OCI-LY3 (cell line): ENCODE data around the gene MGST3.

Experiments used
- H2AFZ ChIP-seq: fragments of 200-600, 300-600 bp; shearing (Covaris generic); 2 replicates; pipeline ENCODE4 v1.6.0; 2014; ENCODE audit warnings: antibody characterized with exemption, low read depth, low read length
- H3K27ac ChIP-seq: fragments of 200-600, 300-600 bp; sonication (generic); 2 replicates; pipeline ENCODE4 v1.5.1; 2014; ENCODE audit warnings: mild to moderate bottlenecking, low read length, moderate library complexity, mixed read lengths
- H3K27me3 ChIP-seq: fragments of 200-600, 300-600 bp; sonication (generic); 2 replicates; pipeline ENCODE4 v1.6.1; 2014; ENCODE audit warnings: low read depth, low read length, mixed read lengths
- H3K36me3 ChIP-seq: fragments of 200-600, 300-600 bp; sonication (generic); replicated peaks from 2 replicates; pipeline ENCODE3; 2014; ENCODE audit warnings: low read depth, low read length, mixed read lengths
- H3K4me1 ChIP-seq: fragments of 300-600, 200-600 bp; sonication (generic); 2 replicates; pipeline ENCODE4 v1.6.1; 2014; ENCODE audit warnings: low read length, mixed read lengths
- H3K4me2 ChIP-seq: fragments of 200-600, 300-600 bp; sonication (generic); 2 replicates; pipeline ENCODE4 v1.6.1; 2014; ENCODE audit warnings: low read length, mixed read lengths
- H3K4me3 ChIP-seq: fragments of 300-600, 200-600 bp; sonication (generic); 2 replicates; pipeline ENCODE4 v1.5.1; 2014; ENCODE audit warnings: antibody characterized with exemption, mild to moderate bottlenecking, low read length, moderate library complexity
- H3K79me2 ChIP-seq: fragments of 300-600, 200-600 bp; shearing (Covaris generic); 2 replicates; pipeline ENCODE4 v1.6.1; 2014; ENCODE audit warnings: mild to moderate bottlenecking, low read length, mixed read lengths
- H3K9ac ChIP-seq: fragments of 300-600, 200-600 bp; shearing (Covaris generic); 2 replicates; pipeline ENCODE4 v1.6.0; 2014; ENCODE audit warnings: mild to moderate bottlenecking, low read length, moderate library complexity
- H3K9me3 ChIP-seq: fragments of 200-600, 300-600 bp; shearing (Covaris generic); 2 replicates; pipeline ENCODE4 v1.6.1; 2014; ENCODE audit warnings: low read length, mixed read lengths; ENCODE audit not compliant: insufficient read depth
- H4K20me1 ChIP-seq: fragments of 200-600, 300-600 bp; sonication (generic); 2 replicates; pipeline ENCODE4 v1.6.1; 2016; ENCODE audit warnings: low read length, mixed read lengths; ENCODE audit not compliant: insufficient read depth
- EZH2phosphoT487 ChIP-seq: fragments of 200-600 bp; shearing (Covaris generic); IDR thresholded peaks from 2 replicates; pipeline ENCODE4 v1.6.1; 2018; ENCODE audit warnings: antibody characterized with exemption, mixed run types, low read depth
- TF ChIP-seq, protein P1 (sequence below): fragments of 200-600, 300-600 bp; sonication (generic); IDR thresholded peaks from 2 replicates; pipeline ENCODE4 v1.5.1; 2014; ENCODE audit warnings: antibody characterized with exemption, low read length, low read depth

MGST3 gene

DNA sequence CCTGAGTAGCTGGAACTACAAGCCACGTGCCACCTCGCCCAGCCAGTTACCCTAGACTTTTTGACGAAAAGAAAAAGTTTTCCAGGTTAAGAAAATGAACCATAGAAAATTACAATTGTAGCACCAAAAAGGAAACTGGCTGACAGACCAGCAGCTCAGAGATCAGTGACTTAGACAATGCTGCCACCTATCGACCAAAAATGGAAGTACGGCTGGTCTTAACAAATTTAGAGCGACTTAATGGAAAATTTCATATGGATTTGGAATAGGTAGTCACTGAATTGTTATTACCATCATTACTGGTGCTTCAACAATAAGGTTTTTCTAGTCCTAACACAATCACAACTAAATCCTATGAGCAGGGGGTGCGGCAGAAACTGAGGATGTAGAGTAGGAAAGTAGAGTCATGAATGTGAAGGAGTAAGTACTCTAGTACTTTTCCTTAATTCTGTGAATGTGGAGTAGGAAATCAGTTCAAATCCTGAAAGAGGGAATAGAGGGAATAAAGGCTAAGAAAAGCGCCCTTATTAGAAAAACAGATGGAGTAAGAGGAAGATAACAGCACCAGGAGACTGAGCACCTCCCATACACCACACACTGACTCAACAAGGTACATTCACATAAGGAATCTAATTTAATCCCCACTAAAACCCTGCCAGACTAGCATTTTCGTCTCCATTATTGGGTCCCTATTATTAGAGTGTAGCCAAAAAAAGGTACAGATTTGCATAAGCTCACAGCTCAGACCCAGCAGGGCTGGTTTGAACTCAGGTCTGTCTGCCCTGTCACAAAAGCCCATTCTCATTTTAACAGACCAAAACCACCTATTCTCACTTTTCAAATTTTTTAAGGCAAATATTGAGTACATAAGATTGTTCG, 37.9 kb upstream of the MGST3 start:
- Histone ChIP-seq H3K27ac (no peak overlapping the region), H3K9ac (no peak overlapping the region), H4K20me1 (peaks cover 3% of the 10 kb centered on the region; the same call in 1 of the 2 replicates), H3K4me2 (no peak overlapping the region), H3K4me3 (no peak overlapping the region), H3K79me2 (no peaks in the 10 kb centered on the region), H2AFZ (no peak overlapping the region), H3K27me3 (peaks cover 74% of the 10 kb centered on the region), H3K36me3 (no peaks in the 10 kb centered on the region), H3K4me1 (peaks cover 6% of the 10 kb centered on the region), H3K9me3 (no peaks in the 10 kb centered on the region)
- TF ChIP-seq, protein P1, sequence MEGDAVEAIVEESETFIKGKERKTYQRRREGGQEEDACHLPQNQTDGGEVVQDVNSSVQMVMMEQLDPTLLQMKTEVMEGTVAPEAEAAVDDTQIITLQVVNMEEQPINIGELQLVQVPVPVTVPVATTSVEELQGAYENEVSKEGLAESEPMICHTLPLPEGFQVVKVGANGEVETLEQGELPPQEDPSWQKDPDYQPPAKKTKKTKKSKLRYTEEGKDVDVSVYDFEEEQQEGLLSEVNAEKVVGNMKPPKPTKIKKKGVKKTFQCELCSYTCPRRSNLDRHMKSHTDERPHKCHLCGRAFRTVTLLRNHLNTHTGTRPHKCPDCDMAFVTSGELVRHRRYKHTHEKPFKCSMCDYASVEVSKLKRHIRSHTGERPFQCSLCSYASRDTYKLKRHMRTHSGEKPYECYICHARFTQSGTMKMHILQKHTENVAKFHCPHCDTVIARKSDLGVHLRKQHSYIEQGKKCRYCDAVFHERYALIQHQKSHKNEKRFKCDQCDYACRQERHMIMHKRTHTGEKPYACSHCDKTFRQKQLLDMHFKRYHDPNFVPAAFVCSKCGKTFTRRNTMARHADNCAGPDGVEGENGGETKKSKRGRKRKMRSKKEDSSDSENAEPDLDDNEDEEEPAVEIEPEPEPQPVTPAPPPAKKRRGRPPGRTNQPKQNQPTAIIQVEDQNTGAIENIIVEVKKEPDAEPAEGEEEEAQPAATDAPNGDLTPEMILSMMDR, result peak; percentile 97
- no peak for TF ChIP-seq EZH2phosphoT487

- Histone ChIP-seq H3K36me3 (no peaks in the 10 kb centered on the region), H3K27me3 (peaks cover 57% of the 10 kb centered on the region), H3K4me1 (peaks cover 13% of the 10 kb centered on the region), H3K4me3 (no peak overlapping the region), H2AFZ (no peak overlapping the region), H3K9me3 (no peaks in the 10 kb centered on the region), H3K27ac (no peak overlapping the region), H4K20me1 (peaks cover 3% of the 10 kb centered on the region; the same call in 1 of the 2 replicates), H3K9ac (no peak overlapping the region), H3K79me2 (no peaks in the 10 kb centered on the region), H3K4me2 (no peak overlapping the region)
- no peak for TF ChIP-seq EZH2phosphoT487
- TF ChIP-seq, protein P1, result no peak
Observed at GRCh38 chr1:165595246-165595938, 35.6 kb upstream of the MGST3 start.

- Histone ChIP-seq H3K4me2 (peak overlapping the region; percentile 98), H3K27ac (no peak overlapping the region), H3K4me3 (peak overlapping the region; percentile 87), H3K36me3 (no peaks in the 10 kb centered on the region), H3K9me3 (no peaks in the 10 kb centered on the region), H4K20me1 (no peaks in the 10 kb centered on the region), H3K4me1 (peaks cover 13% of the 10 kb centered on the region), H2AFZ (peak overlapping the region; percentile 97), H3K9ac (peak overlapping the region; percentile 86), H3K27me3 (peaks cover 50% of the 10 kb centered on the region), H3K79me2 (no peaks in the 10 kb centered on the region)
- TF ChIP-seq, protein P1, result no peak
- TF ChIP-seq EZH2phosphoT487, result no peak
Observed at GRCh38 chr1:165597883-165598675, 33.0 kb upstream of the MGST3 start.

DNA sequence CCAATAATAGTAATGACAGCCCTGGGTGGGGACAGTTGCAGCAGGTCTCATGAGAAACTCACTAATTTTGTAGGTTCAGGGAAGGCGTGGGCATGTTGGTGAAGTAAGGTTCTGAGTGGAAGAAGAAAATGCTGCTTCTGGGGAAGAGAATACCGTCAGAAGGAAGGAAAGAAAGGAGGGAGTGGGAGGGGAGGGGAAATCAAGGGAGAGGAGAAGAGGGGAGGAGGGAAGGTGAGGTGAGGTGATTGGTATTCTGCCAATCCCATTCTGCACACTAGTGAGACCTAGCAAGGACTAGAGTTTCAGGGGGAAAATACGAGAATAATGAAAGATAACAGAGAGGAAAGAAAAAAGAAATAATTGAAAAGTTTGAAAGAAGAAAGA, 32.4 kb upstream of the MGST3 start:
- TF ChIP-seq, protein P1, result no peak
- peak overlapping the region; percentile 97 for H2AFZ ChIP-seq
- no peak overlapping the region for H3K27ac ChIP-seq
- peak overlapping the region; percentile 98 for H3K4me2 ChIP-seq
- H3K36me3 ChIP-seq, result no peaks in the 10 kb centered on the region
- H3K79me2 ChIP-seq, result no peaks in the 10 kb centered on the region
- H3K4me1 ChIP-seq, result peaks cover 13% of the 10 kb centered on the region
- H3K27me3 ChIP-seq, result peaks cover 44% of the 10 kb centered on the region
- H3K9me3 ChIP-seq, result no peaks in the 10 kb centered on the region
- peak overlapping the region; percentile 86 for H3K9ac ChIP-seq
- peak overlapping the region; percentile 87 for H3K4me3 ChIP-seq
- no peaks in the 10 kb centered on the region for H4K20me1 ChIP-seq
